Spleen (tissue), 11 donors: Measurements from ENCODE around the gene CCNC. TPM values are rescaled to one million over a fixed set of nuclear protein-coding genes. Genes with fewer than 3 reads are reported as not detected.

Experiments
- DNase-seq: peaks from one replicate; pipeline ENCODE4 v3.0.0-alpha.2; 2020
- H3K27ac ChIP-seq, 8 donors: fragments of 200-600 bp; sonication (generic) in 7 of 8; 1 replicate in 4 of 8; 2 replicates in 4 of 8; pipeline versions ENCODE4 v1.5.0 to v1.8.0; 2016 to 2021; ENCODE audit warnings: inconsistent platforms in 4 of 8, mild to moderate bottlenecking in 4 of 8, moderate library complexity in 1 of 8
- H3K27me3 ChIP-seq, 7 donors: fragments of 200-600 bp; sonication (generic) in 6 of 7; replicated peaks in 1 of 7; 1 replicate in 4 of 7; 2 replicates in 3 of 7; pipeline versions ENCODE4 v1.5.0 to v1.8.0; 2016 to 2021; ENCODE audit warnings: inconsistent platforms in 3 of 7, mild to moderate bottlenecking in 1 of 7
- H3K36me3 ChIP-seq, 6 donors: fragments of 200-600 bp; sonication (generic) in 5 of 6; 1 replicate in 4 of 6; 2 replicates in 2 of 6; pipeline versions ENCODE4 v1.5.0 to v1.8.0; 2016 to 2021; ENCODE audit warnings: inconsistent platforms in 2 of 6
- H3K4me1 ChIP-seq, 6 donors: fragments of 200-600 bp; sonication (generic) in 5 of 6; 1 replicate in 3 of 6; 2 replicates in 3 of 6; pipeline versions ENCODE4 v1.5.0 to v1.8.0; 2016 to 2021; ENCODE audit warnings: inconsistent platforms in 3 of 6
- H3K4me3 ChIP-seq, 8 donors: fragments of 200-600 bp; sonication (generic) in 7 of 8; 1 replicate in 4 of 8; 2 replicates in 4 of 8; pipeline versions ENCODE4 v1.5.0 to v1.8.0; 2016 to 2021; ENCODE audit warnings: inconsistent platforms in 4 of 8, mild to moderate bottlenecking in 4 of 8, moderate library complexity in 2 of 8
- H3K9me3 ChIP-seq, 8 donors: fragments of 200-600 bp; sonication (generic) in 7 of 8; 1 replicate in 4 of 8; 2 replicates in 4 of 8; pipeline versions ENCODE4 v1.5.0 to v1.8.0; 2016 to 2021; ENCODE audit warnings: inconsistent platforms in 4 of 8
- POLR2A ChIP-seq, 3 donors: fragments of 450-650 bp; IDR thresholded peaks; one replicate each; pipeline ENCODE4 v1.5.1; 2017; ENCODE audit warnings: antibody characterized with exemption in 3 of 3, mild to moderate bottlenecking in 1 of 3
- POLR2AphosphoS5 ChIP-seq, 3 donors: sonication (generic); formaldehyde crosslinking; IDR thresholded peaks; one replicate each; pipeline ENCODE4 v1.5.1; 2017; ENCODE audit warnings: antibody characterized with exemption in 3 of 3
- WGBS, 5 donors: extraction: QIAGEN DNeasy Blood & Tissue Kit in 3 of 5; methylation state at CpG; one replicate each; pipeline versions ENCODE4 v1.1.5 to v1.1.7; 2013 to 2018; 5-methylcytosine and 5-hydroxymethylcytosine counted together
- intact Hi-C: fragments of 100-400 bp; cut with DNase I; formaldehyde crosslinking; loops from one replicate; pipeline ENCODE4 v1.15.0; 2023; ENCODE audit warnings: low total_unique reads
- polyA plus RNA-seq, 3 donors: library from polyadenylated mRNA; stranded (reverse); fragments of 200-250 nt; gene quantifications; one replicate each; pipeline ENCODE4 v1.2.1, GENCODE V29; 2013
- total RNA-seq, 7 donors: library from RNA; depleted of rRNA in 3 of 7; stranded (reverse); fragments of >200 nt in 3 of 7; fragmentation: NEBNext Ultra II Directional in 4 of 7; extraction: Animal tissue kit (Norgen Biotek cat#: 25700) in 4 of 7; gene quantifications; one replicate each; pipeline versions ENCODE4 v1.1.0 to v1.2.1, GENCODE V29; 2016 to 2021
- TF ChIP-seq, protein P1 (sequence below), 11 experiments: fragments of 200-600 bp in 7 of 11; fragments of 450-650 bp in 4 of 11; sonication (generic) in 4 of 11; IDR thresholded peaks in 8 of 11; conservative IDR thresholded peaks in 3 of 11; 1 replicate in 7 of 11; 2 replicates in 4 of 11; pipeline versions ENCODE4 v1.4.0 to v1.8.0; 2016 to 2021; ENCODE audit warnings: antibody characterized with exemption in 11 of 11, inconsistent platforms in 4 of 11, mild to moderate bottlenecking in 1 of 11
- donor health status: healthy with polysubstance abuse.
- donor health status: DM: no; HTN: no; CAD: no; lungs with moderate emphysema.
- donor health status: DM: no; HTN: no; CAD: no.
- donor health status: Bipolar disorder and iron deficiency.
- donor health status: healthy.
- donor health status: DM: no; HTN: no; CAD: no.
- donor health status: DM: yes; HTN: yes; CAD: no.

The CCNC gene
- total and polyA plus RNA-seq, 10 donors: 28.8 to 66.0 (median 43.6) TPM

DNA sequence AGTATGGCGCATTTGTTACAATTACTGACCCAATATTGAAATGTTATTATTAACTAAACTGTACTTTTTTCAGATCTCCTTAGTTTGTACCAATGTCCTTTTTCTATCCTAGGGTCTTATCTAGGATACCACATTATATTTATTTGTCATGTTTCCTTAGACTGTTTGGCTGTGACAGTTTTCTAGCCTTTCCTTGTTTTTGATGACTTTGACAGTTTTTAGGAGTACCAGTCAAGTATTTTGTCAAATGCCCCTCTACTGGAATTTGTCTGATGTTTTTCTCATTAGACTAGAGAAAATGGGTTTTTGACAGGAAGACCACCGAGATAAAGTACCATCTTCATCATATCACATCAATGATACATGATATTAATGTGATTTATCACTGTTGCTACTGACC, 14.6 kb downstream of the CCNC start:
- no peaks in the 10 kb centered on the region for H3K4me1 ChIP-seq
- H3K36me3 ChIP-seq: peaks cover 3 to 98% (median 41%) of the 10 kb centered on the region in 6 donors
- H3K9me3 ChIP-seq: peaks cover 0 to 4% (median 0%) of the 10 kb centered on the region in 8 donors
- DNase-seq: no peak
- TF ChIP-seq POLR2A (IDR thresholded peaks at IDR 0.05): no peak
- TF ChIP-seq POLR2AphosphoS5 (IDR thresholded peaks at IDR 0.05): no peak
- TF ChIP-seq, protein P1, sequence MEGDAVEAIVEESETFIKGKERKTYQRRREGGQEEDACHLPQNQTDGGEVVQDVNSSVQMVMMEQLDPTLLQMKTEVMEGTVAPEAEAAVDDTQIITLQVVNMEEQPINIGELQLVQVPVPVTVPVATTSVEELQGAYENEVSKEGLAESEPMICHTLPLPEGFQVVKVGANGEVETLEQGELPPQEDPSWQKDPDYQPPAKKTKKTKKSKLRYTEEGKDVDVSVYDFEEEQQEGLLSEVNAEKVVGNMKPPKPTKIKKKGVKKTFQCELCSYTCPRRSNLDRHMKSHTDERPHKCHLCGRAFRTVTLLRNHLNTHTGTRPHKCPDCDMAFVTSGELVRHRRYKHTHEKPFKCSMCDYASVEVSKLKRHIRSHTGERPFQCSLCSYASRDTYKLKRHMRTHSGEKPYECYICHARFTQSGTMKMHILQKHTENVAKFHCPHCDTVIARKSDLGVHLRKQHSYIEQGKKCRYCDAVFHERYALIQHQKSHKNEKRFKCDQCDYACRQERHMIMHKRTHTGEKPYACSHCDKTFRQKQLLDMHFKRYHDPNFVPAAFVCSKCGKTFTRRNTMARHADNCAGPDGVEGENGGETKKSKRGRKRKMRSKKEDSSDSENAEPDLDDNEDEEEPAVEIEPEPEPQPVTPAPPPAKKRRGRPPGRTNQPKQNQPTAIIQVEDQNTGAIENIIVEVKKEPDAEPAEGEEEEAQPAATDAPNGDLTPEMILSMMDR (IDR thresholded peaks at IDR 0.05 in 8 of 11, conservative IDR thresholded peaks at IDR 0.05 in 3 of 11): no peak
- 91 to 98% (median 96%) methylated on average over 2 of the region's 2 CpGs for WGBS, 5 donors
- intact Hi-C loops: no loop called here
- no peak overlapping the region for H3K27ac ChIP-seq
- H3K27me3 ChIP-seq: no peaks in the 10 kb centered on the region
- no peak overlapping the region for H3K4me3 ChIP-seq

DNA sequence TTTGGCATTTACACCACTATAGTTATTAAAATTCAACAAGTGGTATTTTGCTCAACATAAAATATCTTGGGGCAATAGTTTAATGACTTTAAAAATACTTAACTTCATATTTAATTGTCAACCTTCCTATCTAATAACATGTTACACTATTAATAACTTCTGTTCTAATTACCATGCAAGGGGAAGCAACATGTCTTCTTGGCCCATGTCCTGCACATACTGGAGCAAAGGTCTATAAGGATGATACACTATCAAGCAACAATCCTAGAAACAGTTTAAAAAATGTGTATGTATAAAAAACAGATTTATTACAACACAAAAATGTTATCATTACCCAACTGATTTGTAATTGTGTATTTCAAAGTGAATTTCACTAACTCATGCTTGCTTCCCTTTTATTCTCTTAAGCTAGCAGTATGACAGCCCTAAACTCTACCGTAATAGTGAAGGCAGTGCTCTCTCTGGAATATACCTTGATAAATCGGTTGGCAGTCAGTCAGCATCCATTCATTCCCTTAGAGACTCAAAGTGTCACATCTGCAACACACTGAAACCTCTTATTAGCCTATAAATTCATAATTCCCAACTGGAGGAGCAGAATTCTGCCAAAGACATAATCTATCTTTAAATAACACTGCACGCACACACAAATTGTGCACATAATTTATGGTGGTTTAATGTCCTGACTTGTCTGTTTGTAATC, 18.3 kb downstream of the CCNC start:
- intact Hi-C loops: no loop called here
- WGBS, 5 donors: 94 to 98% (median 96%) methylated on average over 3 of the region's 3 CpGs
- Histone ChIP-seq H3K36me3 (peaks cover 3 to 98% (median 23%) of the 10 kb centered on the region in 6 donors), H3K9me3 (peaks cover 0 to 3% (median 0%) of the 10 kb centered on the region in 8 donors), H3K27ac (no peak overlapping the region), H3K4me1 (no peaks in the 10 kb centered on the region), H3K27me3 (no peaks in the 10 kb centered on the region), H3K4me3 (no peak overlapping the region)
- TF ChIP-seq, protein P1 (IDR thresholded peaks at IDR 0.05 in 8 of 11, conservative IDR thresholded peaks at IDR 0.05 in 3 of 11): no peak
- TF ChIP-seq POLR2A (IDR thresholded peaks at IDR 0.05): no peak
- TF ChIP-seq POLR2AphosphoS5 (IDR thresholded peaks at IDR 0.05): no peak
- no peak for DNase-seq

DNA sequence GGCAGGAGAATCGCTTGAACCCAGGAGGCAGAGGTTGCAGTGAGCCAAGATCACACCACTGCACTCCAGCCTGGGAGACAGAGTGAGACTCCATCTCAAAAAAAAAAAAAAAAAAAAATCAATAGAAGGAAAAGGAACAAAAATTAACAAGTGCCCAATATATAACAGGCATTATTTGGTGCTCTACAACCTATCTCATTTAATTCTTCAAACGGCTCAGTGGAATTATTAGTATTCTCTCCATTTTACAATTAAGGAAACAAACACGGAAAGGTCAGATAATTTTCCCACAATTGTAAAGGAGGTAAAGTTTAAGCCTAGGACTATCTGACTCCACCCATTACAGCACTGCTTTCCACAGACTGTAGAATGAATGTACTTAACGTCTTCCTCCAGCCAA, 19.8 kb downstream of the CCNC start:
- Histone ChIP-seq H3K27me3 (no peaks in the 10 kb centered on the region), H3K36me3 (peaks cover 3 to 98% (median 22%) of the 10 kb centered on the region in 6 donors), H3K4me1 (no peaks in the 10 kb centered on the region), H3K27ac (no peak overlapping the region), H3K4me3 (no peak overlapping the region), H3K9me3 (no peaks in the 10 kb centered on the region)
- TF ChIP-seq POLR2AphosphoS5 (IDR thresholded peaks at IDR 0.05) (no peak), POLR2A (IDR thresholded peaks at IDR 0.05) (no peak)
- TF ChIP-seq, protein P1 (IDR thresholded peaks at IDR 0.05 in 8 of 11, conservative IDR thresholded peaks at IDR 0.05 in 3 of 11): no peak
- intact Hi-C loops: no loop called here
- no peak for DNase-seq
- 93 to 98% (median 95%) methylated on average over 4 of the region's 4 CpGs for WGBS, 5 donors

DNA sequence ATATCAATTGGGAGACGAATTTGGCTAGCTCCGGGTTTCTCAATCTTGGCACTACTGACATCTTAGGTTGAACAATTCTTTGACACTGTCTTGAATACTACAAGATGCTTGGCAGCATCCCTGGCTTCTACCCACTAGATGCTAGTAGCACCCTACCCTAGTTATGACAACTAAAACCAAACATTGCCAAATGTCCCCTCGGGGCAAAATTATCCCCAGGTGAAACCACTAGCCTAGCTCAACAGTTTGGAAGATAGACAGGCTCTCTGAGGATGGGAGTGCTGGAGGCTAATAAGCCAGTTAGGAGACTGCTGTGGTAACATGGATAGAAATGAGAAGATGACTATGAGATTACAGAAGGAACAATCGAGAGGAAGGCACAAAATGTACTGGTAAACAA, 20.9 kb downstream of the CCNC start:
- Histone ChIP-seq H3K36me3 (peaks cover 3 to 99% (median 27%) of the 10 kb centered on the region in 6 donors), H3K27me3 (no peaks in the 10 kb centered on the region), H3K4me1 (no peaks in the 10 kb centered on the region), H3K27ac (no peak overlapping the region), H3K9me3 (no peaks in the 10 kb centered on the region), H3K4me3 (no peak overlapping the region)
- DNase-seq: no peak
- WGBS, 5 donors: 90 to 95% (median 93%) methylated on average over 4 of the region's 4 CpGs
- intact Hi-C loops: no loop called here
- TF ChIP-seq, protein P1 (IDR thresholded peaks at IDR 0.05 in 8 of 11, conservative IDR thresholded peaks at IDR 0.05 in 3 of 11): no peak
- TF ChIP-seq POLR2AphosphoS5 (IDR thresholded peaks at IDR 0.05) (no peak), POLR2A (IDR thresholded peaks at IDR 0.05) (no peak)
